A549 (cell line): ENCODE measurements around the gene NRARP. TPM values are rescaled to one million over a fixed set of nuclear protein-coding genes. Genes with fewer than 3 reads are reported as not detected.
"Not testable (repeated sequence)": the region's sequence is repeated elsewhere in the genome, so short reads cannot be mapped to it uniquely, and the experiment has no call there.

Experiments used
- ATAC-seq, 2 experiments: fragments of 200-7000 bp in 1 of 2; fragments of >200 bp in 1 of 2; cut with Nextera tagmentation in 1 of 2; cut with Tn5 transposase in 1 of 2; 3 replicates each; pipeline versions ENCODE4 v1.8.0 to v1.9.1; 2018 to 2020; ENCODE audit warnings: mild to moderate bottlenecking in 1 of 2, moderate library complexity in 1 of 2
- CTCF ChIA-PET: fragments of 300-600 bp; sonication (Branson Sonifier 250); formaldehyde crosslinking; extraction: SDS; loops from one replicate; lab custom pipeline; 2021; ENCODE audit warnings: antibody characterized with exemption, inconsistent platforms; lab: Yijun Ruan, JAX
- POLR2A ChIA-PET: fragments of 350-600 bp; formaldehyde crosslinking; extraction: SDS; loops from one replicate; lab custom pipeline; 2021; ENCODE audit warnings: antibody characterized with exemption, inconsistent platforms; lab: Yijun Ruan, JAX
- DNase-seq, 2 experiments: peaks; one replicate each; pipeline versions ENCODE4 v3.0.0 to v3.0.0-alpha.2; 2011 to 2016; ENCODE audit warnings: low read depth in 1 of 2, low spot score in 1 of 2
- FAIRE-seq: peaks from 2 replicates; lab custom pipeline; 2011; peaks lifted over from hg19 to GRCh38; lab: Jason Lieb, UNC
- H3K27ac ChIP-seq, 2 experiments: fragments of >200 bp; sonication (Bioruptor Twin); formaldehyde crosslinking; 3 replicates each; pipeline ENCODE4 v1.5.1; 2016 to 2017
- H3K4me1 ChIP-seq: fragments of >200 bp; sonication (Bioruptor Twin); formaldehyde crosslinking; 3 replicates; pipeline ENCODE4 v1.6.1; 2016
- H3K4me2 ChIP-seq: fragments of >200 bp; sonication (Bioruptor Twin); formaldehyde crosslinking; 3 replicates; pipeline ENCODE4 v1.6.1; 2016
- H3K4me3 ChIP-seq: fragments of >200 bp; sonication (Bioruptor Twin); formaldehyde crosslinking; 3 replicates; pipeline ENCODE4 v1.5.1; 2016
- H3K9me3 ChIP-seq: fragments of >200 bp; sonication (Bioruptor Twin); formaldehyde crosslinking; 3 replicates; pipeline ENCODE4 v1.6.1; 2016
- BCL3 ChIP-seq: fragments of >200 bp; sonication (Bioruptor Twin); formaldehyde crosslinking; IDR thresholded peaks from 3 replicates; pipeline ENCODE4 v1.6.1; 2016
- BHLHE40 ChIP-seq: IDR thresholded peaks from 2 replicates; pipeline ENCODE4 v1.6.1; 2012; ENCODE audit warnings: low read depth, low read length, inconsistent platforms
- CHD2 ChIP-seq: fragments of 150-350 bp; IDR thresholded peaks from 2 replicates; pipeline ENCODE4 v1.6.1; 2014; ENCODE audit warnings: low read length; ENCODE audit not compliant: partially characterized antibody
- EHMT2 ChIP-seq: fragments of 200-600 bp; sonication (generic); IDR thresholded peaks from 2 replicates; pipeline ENCODE4 v1.6.1; 2016; ENCODE audit warnings: antibody characterized with exemption, low read depth, mild to moderate bottlenecking, moderate library complexity
- ESRRA ChIP-seq: fragments of 150-350 bp; IDR thresholded peaks from 2 replicates; pipeline ENCODE4 v1.6.1; 2014; ENCODE audit warnings: mild to moderate bottlenecking, low read length, borderline replicate concordance
- FOSB ChIP-seq: fragments of 250-450 bp; sonication (Bioruptor Pico); IDR thresholded peaks from 2 replicates; pipeline ENCODE4 v1.5.0; 2020; ENCODE audit warnings: mild to moderate bottlenecking, moderate library complexity
- FOXS1 ChIP-seq: fragments of 250-450 bp; sonication (Bioruptor Pico); IDR thresholded peaks from 2 replicates; pipeline ENCODE4 v1.5.0; 2020; ENCODE audit warnings: mild to moderate bottlenecking, moderate library complexity
- HDAC2 ChIP-seq: fragments of 200-600 bp; sonication (generic); IDR thresholded peaks from 2 replicates; pipeline ENCODE4 v1.6.1; 2016
- HOXA7 ChIP-seq: fragments of 250-450 bp; sonication (Bioruptor Pico); IDR thresholded peaks from 2 replicates; pipeline ENCODE4 v1.5.0; 2020; ENCODE audit warnings: mild to moderate bottlenecking, moderate library complexity
- HOXB5 ChIP-seq: fragments of 250-450 bp; sonication (Bioruptor Pico); IDR thresholded peaks from 2 replicates; pipeline ENCODE4 v1.5.0; 2020; ENCODE audit warnings: mild to moderate bottlenecking, moderate library complexity
- KDM5A ChIP-seq: fragments of 200-600 bp; sonication (generic); IDR thresholded peaks from 2 replicates; pipeline ENCODE4 v1.6.1; 2016; ENCODE audit warnings: antibody characterized with exemption, mild to moderate bottlenecking
- MAZ ChIP-seq: fragments of 150-350 bp; IDR thresholded peaks from 2 replicates; pipeline ENCODE4 v1.6.1; 2014; ENCODE audit warnings: antibody characterized with exemption, low read depth, low read length, borderline replicate concordance
- NFE2L2 ChIP-seq: fragments of 150-350 bp; conservative IDR thresholded peaks from 2 replicates; pipeline ENCODE4 v1.6.1; 2014; ENCODE audit warnings: low read length
- POLR2A ChIP-seq: IDR thresholded peaks from 2 replicates; pipeline ENCODE4 v1.6.1; 2012; ENCODE audit warnings: mild to moderate bottlenecking, low read length
- POLR2AphosphoS2 ChIP-seq: conservative IDR thresholded peaks from 2 replicates; pipeline ENCODE4 v1.6.1; 2012; ENCODE audit warnings: low read length, improper control_type of control experiment, inconsistent platforms
- TP53 ChIP-seq: fragments of 250-450 bp; sonication (Bioruptor Pico); IDR thresholded peaks from 2 replicates; pipeline ENCODE4 v1.5.0; 2021; ENCODE audit warnings: mild to moderate bottlenecking, moderate library complexity
- ZC3H11A ChIP-seq: fragments of 450-650 bp; IDR thresholded peaks from 2 replicates; pipeline ENCODE4 v1.6.1; 2014; ENCODE audit warnings: antibody characterized with exemption, mild to moderate bottlenecking
- WGBS: methylation state at CpG from one replicate; pipeline ENCODE4 v1.1.6; 2017; ENCODE audit errors: missing lambda C conversion rate; 5-methylcytosine and 5-hydroxymethylcytosine counted together
- polyA plus RNA-seq, 4 experiments: library from polyadenylated mRNA; depleted of rRNA in 3 of 4; stranded (reverse); fragments of >200 nt; fragmentation: RNase III in 1 of 4; extraction: RNeasy Plus Mini Kit Qiagen cat#74134 plus additional on column Dnase treatment in 1 of 4; gene quantifications; 2 replicates in 3 of 4; 3 replicates in 1 of 4; pipeline ENCODE4 v1.2.3, GENCODE V29; 2011 to 2017
- TF ChIP-seq, protein P1 (sequence below): fragments of 450-650 bp; IDR thresholded peaks from 2 replicates; pipeline ENCODE4 v1.6.1; 2014; ENCODE audit warnings: antibody characterized with exemption
- TF ChIP-seq, protein P2 (sequence below): IDR thresholded peaks from 2 replicates; pipeline ENCODE4 v1.6.1; 2012
- TF ChIP-seq, protein P3 (sequence below): fragments of >200 bp; sonication (Bioruptor Twin); formaldehyde crosslinking; IDR thresholded peaks from 2 replicates; pipeline ENCODE4 v1.6.1; 2016

Gene NRARP
- polyA plus RNA-seq, 2 of the 4 experiments (the other 2 are of a cell fraction): 1.3 to 5.1 TPM

GRCh38 chr9:137342482-137342881 lies 40.4 kb upstream of the NRARP start (continued):
- TF ChIP-seq, protein P1, sequence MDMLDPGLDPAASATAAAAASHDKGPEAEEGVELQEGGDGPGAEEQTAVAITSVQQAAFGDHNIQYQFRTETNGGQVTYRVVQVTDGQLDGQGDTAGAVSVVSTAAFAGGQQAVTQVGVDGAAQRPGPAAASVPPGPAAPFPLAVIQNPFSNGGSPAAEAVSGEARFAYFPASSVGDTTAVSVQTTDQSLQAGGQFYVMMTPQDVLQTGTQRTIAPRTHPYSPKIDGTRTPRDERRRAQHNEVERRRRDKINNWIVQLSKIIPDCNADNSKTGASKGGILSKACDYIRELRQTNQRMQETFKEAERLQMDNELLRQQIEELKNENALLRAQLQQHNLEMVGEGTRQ: no peak
- TF ChIP-seq POLR2AphosphoS2 (no peak), FOXS1 (CRISPR knock-in tag) (no peak), KDM5A (no peak)

DNA sequence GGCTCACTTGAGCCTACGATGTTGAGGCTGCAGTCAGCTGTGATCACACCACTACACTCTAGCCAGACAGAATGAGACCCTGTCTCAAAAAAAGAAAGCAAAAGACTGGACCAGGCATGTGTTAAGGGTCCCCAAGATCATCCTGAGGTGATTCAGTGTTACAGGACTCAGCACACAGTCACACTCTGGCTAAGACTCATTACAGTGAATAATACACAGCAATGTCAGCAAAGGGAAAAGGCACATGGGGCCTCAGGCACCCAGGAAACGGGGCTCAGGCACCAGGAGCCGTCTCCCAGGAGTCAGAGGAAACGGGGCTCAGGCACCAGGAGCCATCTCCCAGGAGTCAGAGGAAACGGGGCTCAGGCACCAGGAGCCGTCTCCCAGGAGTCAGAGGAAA lies 39.2 kb upstream of the NRARP start:
- ATAC-seq (no peak; a peak in 1 of 6 replicates), DNase-seq (no peak)
- Histone ChIP-seq H3K27ac (no peak overlapping the region), H3K4me1 (no peaks in the 10 kb centered on the region), H3K9me3 (peaks cover 9% of the 10 kb centered on the region; the same call in 2 of the 3 replicates), H3K4me2 (no peak overlapping the region)
- ChIA-PET CTCF (no interaction called here), POLR2A (no interaction called here)
- no peak for TF ChIP-seq ZC3H11A
- no peak for TF ChIP-seq NFE2L2
- no peak for TF ChIP-seq HDAC2
- TF ChIP-seq BCL3: no peak
- TF ChIP-seq HOXB5 (CRISPR knock-in tag): no peak
- no peak for TF ChIP-seq TP53 (CRISPR knock-in tag)
- no peak for TF ChIP-seq FOSB (CRISPR knock-in tag)
- TF ChIP-seq, protein P2, sequence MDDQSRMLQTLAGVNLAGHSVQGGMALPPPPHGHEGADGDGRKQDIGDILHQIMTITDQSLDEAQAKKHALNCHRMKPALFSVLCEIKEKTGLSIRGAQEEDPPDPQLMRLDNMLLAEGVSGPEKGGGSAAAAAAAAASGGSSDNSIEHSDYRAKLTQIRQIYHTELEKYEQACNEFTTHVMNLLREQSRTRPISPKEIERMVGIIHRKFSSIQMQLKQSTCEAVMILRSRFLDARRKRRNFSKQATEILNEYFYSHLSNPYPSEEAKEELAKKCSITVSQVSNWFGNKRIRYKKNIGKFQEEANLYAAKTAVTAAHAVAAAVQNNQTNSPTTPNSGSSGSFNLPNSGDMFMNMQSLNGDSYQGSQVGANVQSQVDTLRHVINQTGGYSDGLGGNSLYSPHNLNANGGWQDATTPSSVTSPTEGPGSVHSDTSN: no peak
- TF ChIP-seq BHLHE40: no peak
- no peak for TF ChIP-seq POLR2A
- no peak for TF ChIP-seq CHD2
- no peak for TF ChIP-seq ESRRA
- TF ChIP-seq MAZ: no peak
- TF ChIP-seq HOXA7 (CRISPR knock-in tag): no peak
- no peak for TF ChIP-seq EHMT2
- no peak for TF ChIP-seq KDM5A
- TF ChIP-seq, protein P3, sequence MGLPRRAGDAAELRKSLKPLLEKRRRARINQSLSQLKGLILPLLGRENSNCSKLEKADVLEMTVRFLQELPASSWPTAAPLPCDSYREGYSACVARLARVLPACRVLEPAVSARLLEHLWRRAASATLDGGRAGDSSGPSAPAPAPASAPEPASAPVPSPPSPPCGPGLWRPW: no peak
- TF ChIP-seq, all 56 proteins: peak for 0
- 7% methylated on average over 3 of the region's 6 CpGs for WGBS
- H3K4me3 ChIP-seq: no peak overlapping the region
- no peak for FAIRE-seq

DNA sequence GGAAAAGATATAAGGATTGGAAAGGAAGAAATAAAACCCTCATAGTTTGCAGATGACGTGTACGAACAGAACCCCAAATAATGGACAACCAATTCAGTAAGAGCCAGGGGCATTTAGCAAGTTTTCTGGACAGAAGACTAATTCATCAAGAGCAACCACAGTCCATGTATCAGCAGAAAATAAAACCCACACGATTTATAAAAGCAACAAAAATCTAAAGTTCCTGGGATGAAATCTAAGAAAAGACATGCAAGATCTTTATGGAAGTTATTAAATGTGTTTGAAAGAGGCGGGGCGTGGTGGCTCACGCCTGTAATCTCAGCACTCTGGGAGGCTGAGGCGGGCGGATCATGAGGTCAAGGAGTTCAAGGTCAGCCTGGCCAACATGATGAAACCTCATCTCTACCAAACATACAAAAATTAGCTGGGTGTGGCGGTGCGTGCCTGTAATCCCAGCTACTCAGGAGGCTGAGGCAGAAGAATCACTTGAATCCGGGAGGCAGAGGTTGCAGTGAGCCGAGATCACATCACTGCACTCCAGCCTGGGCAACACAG lies 37.9 kb upstream of the NRARP start:
- H3K27ac ChIP-seq, H3K4me2 ChIP-seq, DNase-seq, CTCF ChIA-PET, H3K4me3 ChIP-seq, ATAC-seq, H3K4me1 ChIP-seq, FAIRE-seq, POLR2A ChIA-PET: not testable (repeated sequence)
- 58% methylated on average over 12 of the region's 12 CpGs for WGBS
- peaks cover 16% of the 10 kb centered on the region; the same call in 2 of the 3 replicates for H3K9me3 ChIP-seq
